OCI-LY1 (cell line): ENCODE data around the gene DMC1.

Source experiments
- CTCF ChIP-seq: fragments of 200-600 bp; sonication (generic), shearing (Covaris generic); IDR thresholded peaks from 2 replicates; pipeline ENCODE4 v1.5.1; 2017; ENCODE audit warnings: mild to moderate bottlenecking, antibody characterized with exemption, low read length, moderate library complexity, mixed read lengths
- EZH2 ChIP-seq: fragments of 200-600 bp; sonication (generic), shearing (Covaris generic); IDR thresholded peaks from 2 replicates; pipeline ENCODE4 v1.8.0; 2017; ENCODE audit warnings: borderline replicate concordance, mixed run types, mild to moderate bottlenecking, antibody characterized with exemption, low read length, moderate library complexity, mixed read lengths

- no peak for TF ChIP-seq CTCF
- no peak for TF ChIP-seq EZH2
Measured at GRCh38 chr22:38531251-38531938, 38.6 kb downstream of the DMC1 start.
